Astrocyte of the cerebellum (primary cell): Measurements from ENCODE around the gene DCC.

ENCODE experiments used
- DNase-seq: peaks from one replicate; pipeline ENCODE4 v3.0.0-alpha.2; 2011; ENCODE audit warnings: low read depth
- H3K4me3 ChIP-seq: 2 replicates; pipeline ENCODE4 v1.5.1; 2011; ENCODE audit warnings: mild to moderate bottlenecking, low read depth, low read length, moderate library complexity
- CTCF ChIP-seq: IDR thresholded peaks from 2 replicates; pipeline ENCODE4 v1.5.1; 2012; ENCODE audit warnings: low read length, low read depth, moderate library complexity, mild to moderate bottlenecking; ENCODE audit errors: missing control alignments
- in situ Hi-C: cut with HindIII; loops from 2 replicates; pipeline ENCODE4 v1.10.0; 2017; ENCODE audit warnings: low sequenced_read_pairs

DCC gene

GRCh38 chr18:52468496-52468895 is 128.5 kb downstream of the DCC start:
- DNase-seq = no peak
- no peak for TF ChIP-seq CTCF
- in situ Hi-C loops = no loop called here
- no peak overlapping the region for H3K4me3 ChIP-seq

GRCh38 chr18:52475325-52475724 is 135.3 kb downstream of the DCC start:
- TF ChIP-seq CTCF = no peak
- no peak for DNase-seq
- no peak overlapping the region for H3K4me3 ChIP-seq
- in situ Hi-C loops = no loop called here

- in situ Hi-C loops = no loop called here
- no peak for DNase-seq
- no peak for TF ChIP-seq CTCF
- no peak overlapping the region for H3K4me3 ChIP-seq
These were observed 141.1 kb downstream of the DCC start for GRCh38 chr18:52481116-52481515.

GRCh38 chr18:52484977-52485376 is 145.0 kb downstream of the DCC start:
- in situ Hi-C loops = no loop called here
- TF ChIP-seq CTCF = no peak
- no peak overlapping the region for H3K4me3 ChIP-seq
- DNase-seq = no peak

- no peak overlapping the region for H3K4me3 ChIP-seq
- in situ Hi-C loops = no loop called here
- no peak for DNase-seq
- no peak for TF ChIP-seq CTCF
These were observed 146.1 kb downstream of the DCC start for GRCh38 chr18:52486052-52486451.

GRCh38 chr18:52489396-52490306 is 149.7 kb downstream of the DCC start:
- no peak for TF ChIP-seq CTCF
- no peak for DNase-seq
- in situ Hi-C loops = no loop called here
- H3K4me3 ChIP-seq = no peak overlapping the region

- no peak for TF ChIP-seq CTCF
- DNase-seq = no peak
These were observed 156.4 kb downstream of the DCC start for GRCh38 chr18:52496426-52496825.

More at GRCh38 chr18:52496426-52496825, 156.4 kb downstream of the DCC start:
- in situ Hi-C loops = no loop called here
- no peak overlapping the region for H3K4me3 ChIP-seq
